ENCODE measurements around the gene SLC38A9.

GRCh38 chr5:55578771-55579170, 133.4 kb downstream of the SLC38A9 start:
- TF ChIP-seq ZC3H11A (IDR thresholded peaks at IDR 0.05) (no peak), REST (IDR thresholded peaks at IDR 0.05) (no peak), POLR2A (IDR thresholded peaks at IDR 0.05; ENCODE audit: low read length) (no peak)
- TF ChIP-seq, protein P1, sequence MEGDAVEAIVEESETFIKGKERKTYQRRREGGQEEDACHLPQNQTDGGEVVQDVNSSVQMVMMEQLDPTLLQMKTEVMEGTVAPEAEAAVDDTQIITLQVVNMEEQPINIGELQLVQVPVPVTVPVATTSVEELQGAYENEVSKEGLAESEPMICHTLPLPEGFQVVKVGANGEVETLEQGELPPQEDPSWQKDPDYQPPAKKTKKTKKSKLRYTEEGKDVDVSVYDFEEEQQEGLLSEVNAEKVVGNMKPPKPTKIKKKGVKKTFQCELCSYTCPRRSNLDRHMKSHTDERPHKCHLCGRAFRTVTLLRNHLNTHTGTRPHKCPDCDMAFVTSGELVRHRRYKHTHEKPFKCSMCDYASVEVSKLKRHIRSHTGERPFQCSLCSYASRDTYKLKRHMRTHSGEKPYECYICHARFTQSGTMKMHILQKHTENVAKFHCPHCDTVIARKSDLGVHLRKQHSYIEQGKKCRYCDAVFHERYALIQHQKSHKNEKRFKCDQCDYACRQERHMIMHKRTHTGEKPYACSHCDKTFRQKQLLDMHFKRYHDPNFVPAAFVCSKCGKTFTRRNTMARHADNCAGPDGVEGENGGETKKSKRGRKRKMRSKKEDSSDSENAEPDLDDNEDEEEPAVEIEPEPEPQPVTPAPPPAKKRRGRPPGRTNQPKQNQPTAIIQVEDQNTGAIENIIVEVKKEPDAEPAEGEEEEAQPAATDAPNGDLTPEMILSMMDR (IDR thresholded peaks at IDR 0.05), result no peak

Measured in A549 (cell line).